ENCODE data around the gene LMAN1. TPM values are rescaled to one million over a fixed set of nuclear protein-coding genes. Genes with fewer than 3 reads are reported as not detected.

The LMAN1 gene
- polyA plus RNA-seq, 1 donor from 2014 or later: 49.8 TPM

DNA sequence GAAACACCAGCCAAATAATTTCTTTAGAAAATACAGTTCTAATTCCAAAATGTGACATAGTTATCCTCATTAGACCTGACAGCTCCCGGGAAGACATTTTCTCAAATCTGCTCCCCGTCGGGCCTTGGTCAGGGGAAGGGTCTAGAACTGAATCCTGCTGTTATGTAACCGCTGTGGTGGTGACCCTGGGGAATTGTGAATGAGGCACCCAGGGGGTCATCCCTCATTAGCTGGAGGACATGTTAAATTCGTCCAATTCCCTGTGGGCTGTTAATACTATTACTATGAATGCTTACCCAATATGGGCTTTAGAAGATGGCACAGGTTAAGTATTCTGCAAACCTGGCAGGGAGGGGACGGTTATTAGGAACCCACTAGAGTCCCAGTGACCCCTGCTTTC is 52.4 kb downstream of the LMAN1 start:
- Histone ChIP-seq H2AFZ (ENCODE audit: low read depth, low read length) (no peak overlapping the region), H3K4me3 (ENCODE audit: low read length) (no peak overlapping the region), H3F3A (ENCODE audit: insufficient read depth, low read length, poor library complexity, severe bottlenecking) (no peaks in the 10 kb centered on the region), H4K20me1 (ENCODE audit: insufficient read depth) (no peaks in the 10 kb centered on the region), H3K27ac (ENCODE audit: low read length) (no peak overlapping the region), H3K9ac (ENCODE audit: low read length) (no peak overlapping the region), H3K4me2 (ENCODE audit: low read length) (no peak overlapping the region), H3K36me3 (ENCODE audit: insufficient read depth, low read length) (no peaks in the 10 kb centered on the region), H3K9me2 (ENCODE audit: insufficient read depth, low read length) (no peaks in the 10 kb centered on the region), H3K27me3 (ENCODE audit: insufficient read depth, low read depth, low read length) (peaks cover 53% of the 10 kb centered on the region), H3K9me3 (ENCODE audit: low read length) (no peaks in the 10 kb centered on the region), H3K79me2 (replicated peaks; ENCODE audit: insufficient read depth, low read length) (no peaks in the 10 kb centered on the region)
- no peak for TF ChIP-seq RAD21 (conservative IDR thresholded peaks at IDR 0.05)
- TF ChIP-seq EZH2 (IDR thresholded peaks at IDR 0.05; ENCODE audit: borderline replicate concordance, insufficient read depth, low read length, poor library complexity, severe bottlenecking): no peak
- TF ChIP-seq, protein P1, sequence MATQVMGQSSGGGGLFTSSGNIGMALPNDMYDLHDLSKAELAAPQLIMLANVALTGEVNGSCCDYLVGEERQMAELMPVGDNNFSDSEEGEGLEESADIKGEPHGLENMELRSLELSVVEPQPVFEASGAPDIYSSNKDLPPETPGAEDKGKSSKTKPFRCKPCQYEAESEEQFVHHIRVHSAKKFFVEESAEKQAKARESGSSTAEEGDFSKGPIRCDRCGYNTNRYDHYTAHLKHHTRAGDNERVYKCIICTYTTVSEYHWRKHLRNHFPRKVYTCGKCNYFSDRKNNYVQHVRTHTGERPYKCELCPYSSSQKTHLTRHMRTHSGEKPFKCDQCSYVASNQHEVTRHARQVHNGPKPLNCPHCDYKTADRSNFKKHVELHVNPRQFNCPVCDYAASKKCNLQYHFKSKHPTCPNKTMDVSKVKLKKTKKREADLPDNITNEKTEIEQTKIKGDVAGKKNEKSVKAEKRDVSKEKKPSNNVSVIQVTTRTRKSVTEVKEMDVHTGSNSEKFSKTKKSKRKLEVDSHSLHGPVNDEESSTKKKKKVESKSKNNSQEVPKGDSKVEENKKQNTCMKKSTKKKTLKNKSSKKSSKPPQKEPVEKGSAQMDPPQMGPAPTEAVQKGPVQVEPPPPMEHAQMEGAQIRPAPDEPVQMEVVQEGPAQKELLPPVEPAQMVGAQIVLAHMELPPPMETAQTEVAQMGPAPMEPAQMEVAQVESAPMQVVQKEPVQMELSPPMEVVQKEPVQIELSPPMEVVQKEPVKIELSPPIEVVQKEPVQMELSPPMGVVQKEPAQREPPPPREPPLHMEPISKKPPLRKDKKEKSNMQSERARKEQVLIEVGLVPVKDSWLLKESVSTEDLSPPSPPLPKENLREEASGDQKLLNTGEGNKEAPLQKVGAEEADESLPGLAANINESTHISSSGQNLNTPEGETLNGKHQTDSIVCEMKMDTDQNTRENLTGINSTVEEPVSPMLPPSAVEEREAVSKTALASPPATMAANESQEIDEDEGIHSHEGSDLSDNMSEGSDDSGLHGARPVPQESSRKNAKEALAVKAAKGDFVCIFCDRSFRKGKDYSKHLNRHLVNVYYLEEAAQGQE (IDR thresholded peaks at IDR 0.05; ENCODE audit: borderline replicate concordance): no peak
- TF ChIP-seq MXI1 (conservative IDR thresholded peaks at IDR 0.05; ENCODE audit: poor library complexity, severe bottlenecking): no peak
- no peak for TF ChIP-seq EP300 (conservative IDR thresholded peaks at IDR 0.05; ENCODE audit: poor library complexity, severe bottlenecking)
- TF ChIP-seq TAF1 (IDR thresholded peaks at IDR 0.05; ENCODE audit: low read depth): no peak
- TF ChIP-seq, protein P2, sequence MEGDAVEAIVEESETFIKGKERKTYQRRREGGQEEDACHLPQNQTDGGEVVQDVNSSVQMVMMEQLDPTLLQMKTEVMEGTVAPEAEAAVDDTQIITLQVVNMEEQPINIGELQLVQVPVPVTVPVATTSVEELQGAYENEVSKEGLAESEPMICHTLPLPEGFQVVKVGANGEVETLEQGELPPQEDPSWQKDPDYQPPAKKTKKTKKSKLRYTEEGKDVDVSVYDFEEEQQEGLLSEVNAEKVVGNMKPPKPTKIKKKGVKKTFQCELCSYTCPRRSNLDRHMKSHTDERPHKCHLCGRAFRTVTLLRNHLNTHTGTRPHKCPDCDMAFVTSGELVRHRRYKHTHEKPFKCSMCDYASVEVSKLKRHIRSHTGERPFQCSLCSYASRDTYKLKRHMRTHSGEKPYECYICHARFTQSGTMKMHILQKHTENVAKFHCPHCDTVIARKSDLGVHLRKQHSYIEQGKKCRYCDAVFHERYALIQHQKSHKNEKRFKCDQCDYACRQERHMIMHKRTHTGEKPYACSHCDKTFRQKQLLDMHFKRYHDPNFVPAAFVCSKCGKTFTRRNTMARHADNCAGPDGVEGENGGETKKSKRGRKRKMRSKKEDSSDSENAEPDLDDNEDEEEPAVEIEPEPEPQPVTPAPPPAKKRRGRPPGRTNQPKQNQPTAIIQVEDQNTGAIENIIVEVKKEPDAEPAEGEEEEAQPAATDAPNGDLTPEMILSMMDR (IDR thresholded peaks at IDR 0.05; ENCODE audit: poor library complexity, severe bottlenecking): no peak
- TF ChIP-seq POLR2AphosphoS5 (IDR thresholded peaks at IDR 0.05): no peak
- no peak for TF ChIP-seq SMC3 (conservative IDR thresholded peaks at IDR 0.05; ENCODE audit: poor library complexity)

DNA sequence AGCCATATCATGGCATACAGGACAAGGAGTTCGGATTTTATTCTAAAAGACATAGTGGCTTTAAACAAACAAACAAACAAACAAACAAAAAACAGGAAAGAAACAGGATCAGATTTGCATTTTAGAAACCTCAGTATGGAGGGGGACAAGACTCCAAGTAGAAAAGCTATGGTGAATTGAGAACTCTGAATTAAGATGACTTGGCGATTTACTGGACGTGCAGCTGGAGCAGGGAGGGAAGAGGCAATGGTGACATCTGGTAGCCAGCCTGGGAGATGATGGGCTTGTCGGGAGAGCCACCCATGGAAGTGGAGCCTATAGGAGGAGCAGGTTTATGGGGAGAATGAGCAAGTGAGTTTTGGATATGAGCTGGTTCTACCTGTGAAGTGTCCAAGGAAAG is 53.8 kb downstream of the LMAN1 start:
- Histone ChIP-seq H3K4me2 (ENCODE audit: low read length) (no peak overlapping the region), H3K4me3 (ENCODE audit: low read length) (no peak overlapping the region), H3K9me3 (ENCODE audit: low read length) (no peaks in the 10 kb centered on the region), H3K9ac (ENCODE audit: low read length) (no peak overlapping the region), H4K20me1 (ENCODE audit: insufficient read depth) (no peaks in the 10 kb centered on the region), H3F3A (ENCODE audit: insufficient read depth, low read length, poor library complexity, severe bottlenecking) (no peaks in the 10 kb centered on the region), H3K79me2 (replicated peaks; ENCODE audit: insufficient read depth, low read length) (no peaks in the 10 kb centered on the region), H3K27me3 (ENCODE audit: insufficient read depth, low read depth, low read length) (peaks cover 39% of the 10 kb centered on the region), H3K9me2 (ENCODE audit: insufficient read depth, low read length) (no peaks in the 10 kb centered on the region), H2AFZ (ENCODE audit: low read depth, low read length) (no peak overlapping the region), H3K27ac (ENCODE audit: low read length) (no peak overlapping the region), H3K36me3 (ENCODE audit: insufficient read depth, low read length) (no peaks in the 10 kb centered on the region)
- TF ChIP-seq RAD21 (conservative IDR thresholded peaks at IDR 0.05) (no peak), SMC3 (conservative IDR thresholded peaks at IDR 0.05; ENCODE audit: poor library complexity) (no peak), MXI1 (conservative IDR thresholded peaks at IDR 0.05; ENCODE audit: poor library complexity, severe bottlenecking) (no peak), EZH2 (IDR thresholded peaks at IDR 0.05; ENCODE audit: borderline replicate concordance, insufficient read depth, low read length, poor library complexity, severe bottlenecking) (no peak), EP300 (conservative IDR thresholded peaks at IDR 0.05; ENCODE audit: poor library complexity, severe bottlenecking) (no peak), POLR2AphosphoS5 (IDR thresholded peaks at IDR 0.05) (no peak), TAF1 (IDR thresholded peaks at IDR 0.05; ENCODE audit: low read depth) (no peak)
- TF ChIP-seq, protein P1 (IDR thresholded peaks at IDR 0.05; ENCODE audit: borderline replicate concordance): no peak
- TF ChIP-seq, protein P2 (IDR thresholded peaks at IDR 0.05; ENCODE audit: poor library complexity, severe bottlenecking): no peak
